ENCODE measurements around the gene CLPTM1L.

Gene CLPTM1L

DNA sequence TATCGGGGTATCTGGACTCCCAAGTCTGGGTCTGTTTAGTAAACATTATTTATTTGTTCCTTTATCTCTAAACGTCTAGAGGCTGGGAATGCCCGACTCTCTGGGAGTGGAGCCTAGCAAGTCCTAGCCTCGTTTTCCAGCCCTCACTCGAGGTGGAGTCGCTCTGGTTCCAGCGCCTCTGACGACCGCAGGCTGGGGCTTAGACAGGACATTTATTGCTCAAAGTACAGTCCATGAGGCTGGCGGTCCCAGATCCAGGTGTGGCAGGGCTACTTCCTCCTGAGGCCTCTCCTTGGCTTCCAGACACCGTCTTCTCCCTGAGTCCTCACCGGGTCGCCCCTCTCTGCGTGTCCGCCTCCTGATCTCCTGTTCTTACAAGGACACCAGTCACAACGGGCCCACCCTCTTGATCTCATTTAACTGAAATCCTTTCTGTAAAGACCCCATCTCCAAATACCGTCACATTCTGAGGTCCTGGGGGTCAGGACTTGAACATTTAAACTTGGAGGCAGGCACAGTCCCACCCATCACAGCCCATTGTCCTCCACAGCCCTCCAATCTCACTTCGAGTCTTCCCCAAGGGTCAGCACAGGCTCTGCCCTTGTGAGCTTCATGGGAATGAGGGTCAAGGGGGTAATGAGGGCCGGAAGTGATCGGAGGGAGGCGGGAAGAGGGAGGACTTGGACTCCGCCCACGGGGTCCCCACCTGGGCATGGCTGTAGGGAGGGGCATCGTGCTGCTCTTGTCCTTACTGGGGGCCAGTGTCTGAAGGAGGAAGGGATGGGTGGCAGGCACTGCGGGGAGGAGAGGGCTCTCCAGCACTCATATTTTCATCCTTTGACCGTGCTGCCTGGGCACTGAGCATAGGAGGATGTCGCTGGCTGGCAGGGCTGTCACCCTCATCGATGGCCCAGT lies 12.2 kb upstream of the CLPTM1L start:
- no peak for DNase-seq (ENCODE audit: insufficient read length)
- no peak for TF ChIP-seq POLR2AphosphoS5 (IDR thresholded peaks at IDR 0.05; ENCODE audit: low read depth, low read length)
- no peak for TF ChIP-seq POLR2A (IDR thresholded peaks at IDR 0.05; ENCODE audit: low read depth, low read length)
- no peak for TF ChIP-seq TAF1 (IDR thresholded peaks at IDR 0.05; ENCODE audit: borderline replicate concordance, low read depth, low read length)
- FAIRE-seq = no peak

DNA sequence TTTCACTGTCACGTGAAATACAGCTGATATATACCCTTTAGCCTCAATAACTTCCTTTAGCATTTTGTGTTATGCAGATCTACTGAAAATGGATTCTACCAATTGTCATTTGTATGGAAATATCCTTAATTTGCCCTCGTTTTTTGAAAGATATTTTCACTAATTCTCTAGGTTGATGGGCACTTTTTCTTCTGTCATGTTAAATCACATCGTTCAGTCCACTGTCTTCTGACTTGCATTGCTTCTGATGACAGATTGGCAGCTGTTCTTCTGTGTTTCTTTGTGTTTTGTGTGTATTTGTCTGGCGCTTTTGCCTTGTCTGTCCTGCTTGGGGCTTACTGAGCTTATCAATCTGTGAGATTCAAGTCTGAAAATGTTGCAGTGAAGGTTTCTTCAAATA lies 9.7 kb upstream of the CLPTM1L start:
- TF ChIP-seq POLR2AphosphoS5 (IDR thresholded peaks at IDR 0.05; ENCODE audit: low read depth, low read length) = no peak
- FAIRE-seq = no peak
- no peak for DNase-seq (ENCODE audit: insufficient read length)

GRCh38 chr5:1352231-1353219 lies 7.6 kb upstream of the CLPTM1L start:
- FAIRE-seq (no peak), DNase-seq (ENCODE audit: insufficient read length) (no peak)
- TF ChIP-seq TAF1 (IDR thresholded peaks at IDR 0.05; ENCODE audit: borderline replicate concordance, low read depth, low read length) (no peak), POLR2A (IDR thresholded peaks at IDR 0.05; ENCODE audit: low read depth, low read length) (no peak), POLR2AphosphoS5 (IDR thresholded peaks at IDR 0.05; ENCODE audit: low read depth, low read length) (no peak)

GRCh38 chr5:1351156-1351555 lies 6.3 kb upstream of the CLPTM1L start:
- TF ChIP-seq POLR2AphosphoS5 (IDR thresholded peaks at IDR 0.05; ENCODE audit: low read depth, low read length) = no peak
- no peak for TF ChIP-seq TAF1 (IDR thresholded peaks at IDR 0.05; ENCODE audit: borderline replicate concordance, low read depth, low read length)
- no peak for TF ChIP-seq POLR2A (IDR thresholded peaks at IDR 0.05; ENCODE audit: low read depth, low read length)
- FAIRE-seq = no peak
- DNase-seq (ENCODE audit: insufficient read length) = no peak

DNA sequence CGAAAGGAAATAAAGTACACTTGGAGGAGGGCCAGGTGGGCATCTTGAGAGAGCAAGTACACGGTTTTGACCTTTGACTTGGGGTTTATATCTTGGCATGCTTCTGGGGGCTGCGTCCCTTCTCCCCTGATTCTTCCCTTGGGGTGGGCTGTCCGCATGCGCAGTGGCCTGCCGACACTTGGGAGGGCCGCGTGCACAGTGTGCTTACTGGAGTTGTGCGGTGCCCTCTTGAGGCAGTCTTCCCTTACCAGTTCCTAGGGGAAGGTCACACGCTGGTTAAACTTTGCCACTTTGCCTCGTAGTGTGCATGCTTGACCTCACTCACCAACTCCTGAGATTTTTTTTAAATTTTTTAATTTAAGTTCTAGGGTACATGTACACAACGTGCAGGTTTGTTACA lies 4.3 kb upstream of the CLPTM1L start:
- FAIRE-seq = no peak
- no peak for DNase-seq (ENCODE audit: insufficient read length)

GRCh38 chr5:1348986-1349245 lies 4.0 kb upstream of the CLPTM1L start:
- TF ChIP-seq POLR2A (IDR thresholded peaks at IDR 0.05; ENCODE audit: low read depth, low read length) (no peak), POLR2AphosphoS5 (IDR thresholded peaks at IDR 0.05; ENCODE audit: low read depth, low read length) (no peak), TAF1 (IDR thresholded peaks at IDR 0.05; ENCODE audit: borderline replicate concordance, low read depth, low read length) (no peak)
- FAIRE-seq (no peak), DNase-seq (ENCODE audit: insufficient read length) (no peak)

More for the DNA sequence above, 4.3 kb upstream of the CLPTM1L start:
- TF ChIP-seq POLR2A (IDR thresholded peaks at IDR 0.05; ENCODE audit: low read depth, low read length) = no peak
- no peak for TF ChIP-seq POLR2AphosphoS5 (IDR thresholded peaks at IDR 0.05; ENCODE audit: low read depth, low read length)
- no peak for TF ChIP-seq TAF1 (IDR thresholded peaks at IDR 0.05; ENCODE audit: borderline replicate concordance, low read depth, low read length)

- DNase-seq (ENCODE audit: insufficient read length) (no peak), FAIRE-seq (no peak)
- TF ChIP-seq POLR2A (IDR thresholded peaks at IDR 0.05; ENCODE audit: low read depth, low read length) = no peak
- no peak for TF ChIP-seq POLR2AphosphoS5 (IDR thresholded peaks at IDR 0.05; ENCODE audit: low read depth, low read length)
- no peak for TF ChIP-seq TAF1 (IDR thresholded peaks at IDR 0.05; ENCODE audit: borderline replicate concordance, low read depth, low read length)
These were observed 2.7 kb upstream of the CLPTM1L start for GRCh38 chr5:1347571-1347970.

DNA sequence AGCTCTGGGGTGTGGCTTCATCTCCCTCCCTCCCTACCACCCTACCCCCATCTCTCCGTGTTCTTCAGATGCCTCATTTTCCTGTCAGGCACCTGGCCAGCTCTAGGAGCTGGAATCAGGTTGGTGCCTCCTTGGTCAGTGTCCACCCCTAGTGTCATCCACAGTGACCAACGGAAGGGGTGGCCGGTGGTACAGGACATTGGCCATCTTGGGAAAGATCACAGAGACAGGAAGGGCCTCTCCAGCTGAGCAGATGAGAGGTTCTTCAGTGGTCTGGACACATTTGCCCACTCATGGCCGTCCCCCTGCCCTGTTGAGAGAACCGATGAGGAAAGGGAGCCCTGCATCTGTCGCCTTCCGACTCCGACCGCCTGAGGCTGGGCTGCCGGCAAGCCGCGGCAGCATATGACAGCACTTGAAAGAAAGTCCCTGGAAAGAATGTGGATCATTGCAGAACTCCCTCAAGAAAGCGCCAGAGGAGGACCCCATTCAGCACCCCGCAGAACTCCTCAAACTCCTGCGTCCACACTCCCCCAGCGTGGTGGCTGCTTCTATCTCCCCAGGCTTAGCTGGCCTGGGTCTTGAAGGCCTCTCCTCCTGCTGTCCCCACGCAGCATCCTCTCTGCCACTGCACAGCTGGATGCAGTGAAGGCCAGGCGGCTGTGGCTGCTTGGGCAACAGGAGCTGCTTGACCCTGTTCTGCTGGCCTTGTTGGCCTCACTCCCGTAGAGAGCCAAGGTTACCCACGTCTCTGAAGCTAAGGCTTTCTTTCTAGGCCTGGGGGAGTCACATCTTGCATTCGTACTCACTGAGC lies 1.9 kb upstream of the CLPTM1L start:
- FAIRE-seq (no peak), DNase-seq (ENCODE audit: insufficient read length) (no peak)
- TF ChIP-seq POLR2AphosphoS5 (IDR thresholded peaks at IDR 0.05; ENCODE audit: low read depth, low read length) (no peak), POLR2A (IDR thresholded peaks at IDR 0.05; ENCODE audit: low read depth, low read length) (no peak), TAF1 (IDR thresholded peaks at IDR 0.05; ENCODE audit: borderline replicate concordance, low read depth, low read length) (no peak)

DNA sequence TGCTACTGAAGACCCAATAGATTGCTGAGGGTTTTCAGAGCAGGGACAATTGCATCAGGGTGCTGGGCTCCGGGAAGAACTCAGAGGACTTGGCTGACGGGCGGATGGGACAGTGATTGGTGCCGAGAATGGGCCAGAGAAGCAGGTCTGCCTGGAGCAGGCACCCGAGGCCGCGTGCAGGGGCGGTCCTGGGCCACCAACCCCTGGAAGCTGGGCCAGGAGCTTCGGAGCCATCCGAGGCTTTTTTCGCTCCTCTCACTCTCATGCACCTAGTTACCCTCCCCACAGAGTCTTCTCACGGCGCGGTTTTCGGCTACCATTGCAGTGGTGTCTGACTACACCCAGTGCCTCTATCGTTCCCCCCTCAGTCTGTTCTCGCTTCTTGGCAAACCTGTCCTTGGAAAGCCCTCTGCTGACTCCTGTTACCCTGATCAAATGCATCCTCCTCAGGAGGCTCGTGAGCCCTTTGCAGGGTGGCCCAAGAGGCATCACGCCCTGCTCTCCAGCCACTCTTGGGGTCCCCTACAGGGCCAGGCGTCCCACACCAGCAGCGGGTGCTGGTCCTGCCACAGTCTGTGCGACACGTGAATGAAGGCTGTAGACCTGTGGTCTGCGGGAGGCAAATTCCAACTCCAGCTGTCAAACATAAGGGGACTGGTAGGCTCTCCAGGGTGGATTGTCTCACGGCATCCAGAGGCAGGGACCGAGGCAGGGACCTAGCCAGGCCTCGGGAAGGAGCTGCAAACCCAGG lies 1.2 kb upstream of the CLPTM1L start:
- TF ChIP-seq POLR2A (IDR thresholded peaks at IDR 0.05; ENCODE audit: low read depth, low read length) (no peak), POLR2AphosphoS5 (IDR thresholded peaks at IDR 0.05; ENCODE audit: low read depth, low read length) (no peak), TAF1 (IDR thresholded peaks at IDR 0.05; ENCODE audit: borderline replicate concordance, low read depth, low read length) (no peak)
- FAIRE-seq (no peak), DNase-seq (ENCODE audit: insufficient read length) (no peak)
